ENCODE results near the gene NRP2.

The NRP2 gene

DNA sequence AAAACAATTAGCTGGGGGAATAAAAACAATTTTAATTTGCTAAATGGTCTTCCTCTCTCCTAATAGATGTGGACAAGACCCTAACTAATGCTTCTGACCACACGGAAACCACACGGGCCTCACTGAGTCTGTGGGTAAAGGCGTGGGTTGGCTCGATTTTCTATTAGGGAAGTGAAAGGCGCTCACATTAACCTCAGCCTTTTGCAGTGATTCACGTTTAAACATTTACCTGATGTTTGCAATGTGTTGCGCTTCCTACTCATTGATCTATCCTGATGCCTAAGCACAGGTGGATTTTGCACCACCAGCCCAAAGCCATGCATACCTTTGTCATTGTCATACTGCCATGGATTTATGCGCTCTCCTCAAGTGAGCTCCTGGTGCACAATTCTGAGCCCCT, 35.6 kb upstream of the NRP2 start:
- no peaks in the 10 kb centered on the region for H3K9me3 ChIP-seq
- H3K36me3 ChIP-seq: no peaks in the 10 kb centered on the region
- H3K4me3 ChIP-seq (ENCODE audit: low read depth in 1 of 2, low read length in 1 of 2): no peak overlapping the region
- H3K4me1 ChIP-seq (ENCODE audit: control insufficient read depth in 1 of 2, insufficient read depth in 1 of 2, low read depth in 1 of 2, low read length in 1 of 2): no peaks in the 10 kb centered on the region
- no peaks in the 10 kb centered on the region for H3K27me3 ChIP-seq
- TF ChIP-seq, protein P1, sequence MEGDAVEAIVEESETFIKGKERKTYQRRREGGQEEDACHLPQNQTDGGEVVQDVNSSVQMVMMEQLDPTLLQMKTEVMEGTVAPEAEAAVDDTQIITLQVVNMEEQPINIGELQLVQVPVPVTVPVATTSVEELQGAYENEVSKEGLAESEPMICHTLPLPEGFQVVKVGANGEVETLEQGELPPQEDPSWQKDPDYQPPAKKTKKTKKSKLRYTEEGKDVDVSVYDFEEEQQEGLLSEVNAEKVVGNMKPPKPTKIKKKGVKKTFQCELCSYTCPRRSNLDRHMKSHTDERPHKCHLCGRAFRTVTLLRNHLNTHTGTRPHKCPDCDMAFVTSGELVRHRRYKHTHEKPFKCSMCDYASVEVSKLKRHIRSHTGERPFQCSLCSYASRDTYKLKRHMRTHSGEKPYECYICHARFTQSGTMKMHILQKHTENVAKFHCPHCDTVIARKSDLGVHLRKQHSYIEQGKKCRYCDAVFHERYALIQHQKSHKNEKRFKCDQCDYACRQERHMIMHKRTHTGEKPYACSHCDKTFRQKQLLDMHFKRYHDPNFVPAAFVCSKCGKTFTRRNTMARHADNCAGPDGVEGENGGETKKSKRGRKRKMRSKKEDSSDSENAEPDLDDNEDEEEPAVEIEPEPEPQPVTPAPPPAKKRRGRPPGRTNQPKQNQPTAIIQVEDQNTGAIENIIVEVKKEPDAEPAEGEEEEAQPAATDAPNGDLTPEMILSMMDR (IDR thresholded peaks at IDR 0.05): no peak
- H3K27ac ChIP-seq: no peak overlapping the region

DNA sequence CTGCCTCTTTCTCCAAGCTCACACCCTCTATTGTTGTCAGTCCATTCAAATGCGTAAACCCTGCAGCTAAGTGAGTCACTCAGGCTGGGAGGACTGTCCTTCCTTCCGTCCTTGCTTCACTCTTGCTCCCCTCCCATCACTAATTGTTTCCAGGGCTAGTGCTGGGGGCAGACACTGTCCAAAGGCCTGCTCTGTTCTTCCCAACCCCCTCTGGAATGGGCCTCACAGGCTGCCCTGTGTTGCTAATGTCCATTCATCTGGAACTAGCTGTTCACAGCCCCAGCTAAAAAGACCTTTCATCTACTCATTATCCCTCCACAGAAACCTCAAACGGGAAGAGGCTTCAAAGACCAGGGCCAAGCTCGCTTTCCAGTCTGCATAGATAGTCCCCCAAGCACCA, 31.9 kb upstream of the NRP2 start:
- no peaks in the 10 kb centered on the region for H3K9me3 ChIP-seq
- TF ChIP-seq, protein P1 (IDR thresholded peaks at IDR 0.05): no peak
- no peaks in the 10 kb centered on the region for H3K4me1 ChIP-seq (ENCODE audit: control insufficient read depth in 1 of 2, insufficient read depth in 1 of 2, low read depth in 1 of 2, low read length in 1 of 2)
- no peaks in the 10 kb centered on the region for H3K36me3 ChIP-seq
- H3K27me3 ChIP-seq: no peaks in the 10 kb centered on the region
- H3K4me3 ChIP-seq (ENCODE audit: low read depth in 1 of 2, low read length in 1 of 2): no peak overlapping the region
- H3K27ac ChIP-seq: no peak overlapping the region

DNA sequence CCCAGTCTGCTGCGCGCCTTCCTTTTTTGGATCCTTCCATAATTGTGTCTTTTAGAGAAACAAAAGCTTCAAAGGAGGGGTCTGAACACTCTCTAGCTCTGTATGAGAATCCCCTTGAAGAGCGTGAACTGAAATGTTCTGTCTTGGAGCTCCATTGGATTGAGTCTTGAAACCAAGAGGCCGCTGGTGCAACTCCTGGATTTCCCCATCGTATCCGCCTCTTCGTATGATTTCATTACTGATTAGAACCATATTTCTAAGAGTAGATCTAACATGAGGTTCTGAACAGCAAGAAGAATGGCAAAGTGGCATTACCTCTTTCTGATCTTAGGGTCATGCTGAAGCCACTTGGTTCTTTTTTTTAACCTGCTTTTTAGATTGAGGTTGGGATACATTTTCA, 31.4 kb upstream of the NRP2 start:
- no peaks in the 10 kb centered on the region for H3K4me1 ChIP-seq (ENCODE audit: control insufficient read depth in 1 of 2, insufficient read depth in 1 of 2, low read depth in 1 of 2, low read length in 1 of 2)
- no peaks in the 10 kb centered on the region for H3K27me3 ChIP-seq
- TF ChIP-seq, protein P1 (IDR thresholded peaks at IDR 0.05): no peak
- H3K4me3 ChIP-seq (ENCODE audit: low read depth in 1 of 2, low read length in 1 of 2): no peak overlapping the region
- no peaks in the 10 kb centered on the region for H3K9me3 ChIP-seq
- H3K27ac ChIP-seq: no peak overlapping the region
- no peaks in the 10 kb centered on the region for H3K36me3 ChIP-seq

DNA sequence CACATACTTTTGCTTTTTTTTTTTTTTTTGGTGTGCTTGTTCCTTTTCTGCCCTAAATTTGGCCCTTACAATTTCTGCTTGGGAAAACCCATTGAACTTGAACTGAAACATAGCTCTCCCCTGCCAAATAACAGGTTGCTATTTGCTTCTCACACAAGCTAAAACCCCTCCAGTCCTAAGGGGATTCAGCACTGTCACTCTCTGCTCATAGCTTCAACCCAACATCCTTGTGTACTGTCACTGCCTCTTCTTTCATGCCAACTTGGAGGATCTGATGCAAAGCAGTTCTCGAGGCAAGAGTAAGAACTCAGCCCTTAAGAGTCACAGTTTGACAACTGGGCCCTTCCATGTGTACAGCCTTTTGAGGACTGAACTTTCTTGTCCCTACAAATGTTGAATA, 30.6 kb upstream of the NRP2 start:
- H3K4me1 ChIP-seq (ENCODE audit: control insufficient read depth in 1 of 2, insufficient read depth in 1 of 2, low read depth in 1 of 2, low read length in 1 of 2): no peaks in the 10 kb centered on the region
- H3K36me3 ChIP-seq: no peaks in the 10 kb centered on the region
- H3K4me3 ChIP-seq (ENCODE audit: low read depth in 1 of 2, low read length in 1 of 2): no peak overlapping the region
- H3K27me3 ChIP-seq: no peaks in the 10 kb centered on the region
- no peak overlapping the region for H3K27ac ChIP-seq
- H3K9me3 ChIP-seq: no peaks in the 10 kb centered on the region
- TF ChIP-seq, protein P1 (IDR thresholded peaks at IDR 0.05): no peak

DNA sequence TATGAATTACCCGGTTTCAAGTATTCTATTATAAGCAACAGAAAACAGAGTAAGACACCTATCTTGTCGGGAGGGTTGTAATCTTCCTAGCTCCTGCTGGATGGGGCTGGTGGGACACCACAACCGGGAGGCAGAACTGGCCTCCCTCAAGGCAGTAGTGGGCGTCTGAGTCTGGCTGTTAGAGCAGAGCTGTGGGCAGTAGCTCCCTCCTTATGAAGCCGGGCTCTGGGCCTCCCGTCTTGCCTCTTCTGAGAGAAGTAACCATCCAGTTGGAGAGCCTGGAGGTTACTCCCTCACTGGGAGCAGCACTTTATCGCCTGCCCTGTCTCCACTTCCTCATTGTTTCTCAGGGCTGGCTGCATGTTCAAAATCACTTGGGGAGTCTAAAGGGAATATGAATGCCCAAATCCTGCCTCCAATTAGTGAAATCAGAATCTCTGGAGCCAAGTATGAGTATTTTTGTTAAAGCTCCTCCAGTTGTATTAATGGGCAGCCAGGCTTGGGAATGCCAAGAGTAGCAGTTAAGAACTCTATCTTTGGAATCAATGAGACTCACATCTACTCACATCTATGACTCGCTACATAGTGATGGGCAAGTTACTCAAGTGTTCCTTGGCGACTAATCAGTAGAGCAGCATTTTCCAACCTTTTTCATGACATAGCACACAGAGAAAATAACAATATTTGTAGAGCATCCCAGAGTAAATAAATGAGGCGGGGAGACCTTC, 27.3 kb upstream of the NRP2 start:
- TF ChIP-seq, protein P1 (IDR thresholded peaks at IDR 0.05): no peak
- Histone ChIP-seq H3K4me3 (ENCODE audit: low read depth in 1 of 2, low read length in 1 of 2) (no peak overlapping the region), H3K27me3 (no peaks in the 10 kb centered on the region), H3K27ac (no peak overlapping the region), H3K36me3 (no peaks in the 10 kb centered on the region), H3K4me1 (ENCODE audit: control insufficient read depth in 1 of 2, insufficient read depth in 1 of 2, low read depth in 1 of 2, low read length in 1 of 2) (no peaks in the 10 kb centered on the region), H3K9me3 (no peaks in the 10 kb centered on the region)
